Vagina (tissue), 2 donors: ENCODE data around the gene AATK. TPM values are rescaled to one million over a fixed set of nuclear protein-coding genes. Genes with fewer than 3 reads are reported as not detected.

Experiments used
- DNase-seq, 2 donors: peaks; one replicate each; pipeline ENCODE4 v3.0.0-alpha.2; 2017; ENCODE audit errors: extremely low spot score in 2 of 2
- H3K27ac ChIP-seq: fragments of 200-600 bp; sonication (generic); one replicate; pipeline ENCODE4 v1.5.1; 2019
- H3K27me3 ChIP-seq: fragments of 200-600 bp; sonication (generic); one replicate; pipeline ENCODE4 v1.5.1; 2019
- H3K36me3 ChIP-seq, 2 donors: fragments of 200-600 bp; sonication (generic); one replicate each; pipeline ENCODE4 v1.5.1; 2017 to 2019
- H3K4me1 ChIP-seq: fragments of 200-600 bp; sonication (generic); one replicate; pipeline ENCODE4 v1.5.1; 2019
- H3K4me3 ChIP-seq, 2 donors: fragments of 200-600 bp; sonication (generic); 1 replicate in 1 of 2; 2 replicates in 1 of 2; pipeline ENCODE4 v1.5.1; 2016 to 2019
- H3K9me3 ChIP-seq: fragments of 200-600 bp; sonication (generic); one replicate; pipeline ENCODE4 v1.5.1; 2019
- POLR2A ChIP-seq, 2 donors: fragments of 450-650 bp; IDR thresholded peaks; one replicate each; pipeline ENCODE4 v1.6.1; 2017; ENCODE audit warnings: antibody characterized with exemption in 2 of 2, mild to moderate bottlenecking in 2 of 2, moderate library complexity in 2 of 2
- POLR2AphosphoS5 ChIP-seq, 2 donors: sonication (generic); formaldehyde crosslinking; IDR thresholded peaks; one replicate each; pipeline ENCODE4 v1.9.0; 2017; ENCODE audit warnings: antibody characterized with exemption in 2 of 2, mild to moderate bottlenecking in 2 of 2, low read depth in 1 of 2; ENCODE audit not compliant: insufficient read depth in 1 of 2
- intact Hi-C: fragments of 100-400 bp; cut with DNase I; formaldehyde crosslinking; loops from one replicate; pipeline ENCODE4 v1.15.1; 2023
- total RNA-seq: library from RNA; depleted of rRNA; stranded (reverse); fragments of >200 nt; gene quantifications from one replicate; pipeline ENCODE4 v1.2.3, GENCODE V29; 2016
- TF ChIP-seq, protein P1 (sequence below), 3 experiments: fragments of 450-650 bp in 2 of 3; fragments of 200-600 bp in 1 of 3; sonication (generic) in 1 of 3; IDR thresholded peaks; one replicate each; pipeline ENCODE4 v1.5.1; 2017 to 2019; ENCODE audit warnings: antibody characterized with exemption in 3 of 3, mild to moderate bottlenecking in 2 of 3, moderate library complexity in 2 of 3

The AATK gene
- total RNA-seq, 1 donor from 2014 or later = 6.4 TPM

DNA sequence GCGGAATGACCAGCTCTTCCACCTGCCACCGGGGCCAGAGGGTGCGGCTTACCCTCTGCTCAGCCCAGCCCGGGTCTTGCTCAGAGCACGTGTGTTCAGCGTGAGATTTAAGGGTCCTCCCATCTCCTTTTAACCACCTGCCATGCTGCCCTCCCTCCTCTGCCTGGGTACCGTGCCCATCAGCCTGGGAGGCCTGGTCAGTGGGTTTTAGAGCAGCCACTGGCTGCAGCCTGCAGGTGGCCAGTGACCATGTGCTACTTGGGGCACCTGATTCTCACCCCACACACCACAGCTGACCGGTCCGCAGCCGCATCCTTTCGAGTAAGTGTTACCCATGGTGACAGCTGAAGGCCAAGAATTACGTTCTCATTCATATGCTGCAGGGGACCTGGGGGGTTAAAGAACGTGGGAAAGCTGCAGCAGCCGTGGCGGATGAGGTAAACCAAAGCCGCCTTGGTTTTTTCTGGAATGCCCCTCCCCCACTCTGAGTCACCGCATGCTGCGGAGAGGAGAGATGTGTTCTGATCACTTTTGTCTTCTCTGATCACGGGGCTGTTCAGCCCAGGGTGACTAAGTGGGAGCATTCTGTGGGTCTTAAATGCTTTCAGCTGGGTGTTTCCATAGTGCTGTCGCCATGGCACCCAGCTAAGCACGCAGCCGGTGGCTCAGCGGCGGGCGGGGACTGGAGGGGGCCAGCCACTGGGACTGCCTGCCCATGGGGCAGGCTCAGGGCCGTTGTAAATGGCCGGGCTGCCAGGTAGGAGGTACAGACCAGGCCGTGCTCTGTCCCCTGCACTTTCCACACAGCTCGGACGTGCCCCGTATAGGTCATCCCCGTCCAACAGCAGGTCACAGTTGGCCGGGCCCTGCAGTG, 71.3 kb downstream of the AATK start:
- intact Hi-C loops = no loop called here
- Histone ChIP-seq H3K4me1 (peaks cover 84% of the 10 kb centered on the region), H3K4me3 (peak overlapping the region in 1 of 2 donors; percentile 10)

DNA sequence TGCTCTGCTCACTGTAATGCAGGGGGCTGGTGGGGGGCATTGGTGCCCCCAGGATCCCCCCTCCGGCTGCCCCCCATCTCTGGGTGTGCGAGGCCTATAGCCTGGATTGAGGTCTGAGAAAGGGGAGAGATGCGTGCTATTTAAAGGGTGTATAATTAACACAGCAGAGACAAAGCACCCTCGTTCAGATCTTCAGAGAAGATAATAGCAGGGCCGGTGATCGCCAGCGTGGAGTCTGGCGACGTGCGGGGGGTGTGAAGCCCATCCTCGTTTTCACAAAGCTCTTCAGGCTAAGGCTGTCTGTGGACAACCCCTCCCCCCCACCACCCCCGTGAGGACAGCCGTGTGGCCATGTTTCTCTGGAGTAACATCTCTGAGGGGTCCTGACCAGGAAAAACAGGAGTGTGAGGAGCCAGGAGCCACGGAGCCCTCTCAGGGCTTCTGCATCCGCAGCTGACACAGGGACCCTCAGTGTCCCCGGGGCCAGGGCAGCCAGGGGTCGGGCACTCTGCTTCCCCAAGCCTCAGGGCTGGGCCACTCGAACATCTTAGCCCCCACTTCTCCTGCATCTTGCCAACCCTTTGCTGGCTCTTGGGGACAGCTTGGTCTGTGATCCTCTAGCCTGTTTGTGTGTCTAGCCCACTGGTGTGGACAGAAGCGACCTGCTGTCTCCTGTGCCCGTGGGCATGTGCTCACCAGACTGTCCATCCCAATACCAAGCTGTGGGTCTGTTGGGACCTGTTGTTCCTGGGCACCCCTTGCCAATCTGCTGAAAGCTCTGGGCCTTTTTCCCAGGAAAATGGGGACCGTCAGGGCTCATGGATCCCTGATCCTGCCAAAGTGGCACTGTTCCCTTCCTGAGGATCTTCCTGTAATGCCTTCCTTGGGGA, 72.2 kb downstream of the AATK start:
- Histone ChIP-seq H3K36me3 (no peaks in the 10 kb centered on the region), H3K4me3 (no peak overlapping the region), H3K9me3 (no peaks in the 10 kb centered on the region), H3K27me3 (no peaks in the 10 kb centered on the region), H3K27ac (peak overlapping the region; percentile 94), H3K4me1 (peaks cover 90% of the 10 kb centered on the region)
- intact Hi-C loops = no loop called here
- no peak for TF ChIP-seq POLR2AphosphoS5 (IDR thresholded peaks at IDR 0.05; ENCODE audit: insufficient read depth in 1 of 2, low read depth in 1 of 2)
- TF ChIP-seq, protein P1, sequence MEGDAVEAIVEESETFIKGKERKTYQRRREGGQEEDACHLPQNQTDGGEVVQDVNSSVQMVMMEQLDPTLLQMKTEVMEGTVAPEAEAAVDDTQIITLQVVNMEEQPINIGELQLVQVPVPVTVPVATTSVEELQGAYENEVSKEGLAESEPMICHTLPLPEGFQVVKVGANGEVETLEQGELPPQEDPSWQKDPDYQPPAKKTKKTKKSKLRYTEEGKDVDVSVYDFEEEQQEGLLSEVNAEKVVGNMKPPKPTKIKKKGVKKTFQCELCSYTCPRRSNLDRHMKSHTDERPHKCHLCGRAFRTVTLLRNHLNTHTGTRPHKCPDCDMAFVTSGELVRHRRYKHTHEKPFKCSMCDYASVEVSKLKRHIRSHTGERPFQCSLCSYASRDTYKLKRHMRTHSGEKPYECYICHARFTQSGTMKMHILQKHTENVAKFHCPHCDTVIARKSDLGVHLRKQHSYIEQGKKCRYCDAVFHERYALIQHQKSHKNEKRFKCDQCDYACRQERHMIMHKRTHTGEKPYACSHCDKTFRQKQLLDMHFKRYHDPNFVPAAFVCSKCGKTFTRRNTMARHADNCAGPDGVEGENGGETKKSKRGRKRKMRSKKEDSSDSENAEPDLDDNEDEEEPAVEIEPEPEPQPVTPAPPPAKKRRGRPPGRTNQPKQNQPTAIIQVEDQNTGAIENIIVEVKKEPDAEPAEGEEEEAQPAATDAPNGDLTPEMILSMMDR (IDR thresholded peaks at IDR 0.05) = no peak
- TF ChIP-seq POLR2A (IDR thresholded peaks at IDR 0.05) = no peak
- DNase-seq = no peak

More for the DNA sequence above, 71.3 kb downstream of the AATK start:
- Histone ChIP-seq H3K27me3 (no peaks in the 10 kb centered on the region), H3K36me3 (peaks cover 0 to 2% of the 10 kb centered on the region in 2 donors), H3K9me3 (no peaks in the 10 kb centered on the region), H3K27ac (peak overlapping the region; percentile 94)
- TF ChIP-seq, protein P1 (IDR thresholded peaks at IDR 0.05) = peak in 1 of 3 experiments; percentile 5
- TF ChIP-seq POLR2AphosphoS5 (IDR thresholded peaks at IDR 0.05; ENCODE audit: insufficient read depth in 1 of 2, low read depth in 1 of 2) (peak; percentile 84 to 97), POLR2A (IDR thresholded peaks at IDR 0.05) (no peak)
- DNase-seq = peak in 1 of 2 donors; percentile 97

- Histone ChIP-seq H3K36me3 (peaks cover 0 to 4% of the 10 kb centered on the region in 2 donors), H3K4me3 (no peak overlapping the region), H3K27ac (peak overlapping the region; percentile 94), H3K27me3 (no peaks in the 10 kb centered on the region), H3K4me1 (peaks cover 82% of the 10 kb centered on the region), H3K9me3 (no peaks in the 10 kb centered on the region)
- no peak for DNase-seq
- TF ChIP-seq, protein P1 (IDR thresholded peaks at IDR 0.05) = no peak
- TF ChIP-seq POLR2A (IDR thresholded peaks at IDR 0.05) = no peak
- intact Hi-C loops = no loop called here
Measured at GRCh38 chr17:81092518-81093095, 73.4 kb downstream of the AATK start.

DNA sequence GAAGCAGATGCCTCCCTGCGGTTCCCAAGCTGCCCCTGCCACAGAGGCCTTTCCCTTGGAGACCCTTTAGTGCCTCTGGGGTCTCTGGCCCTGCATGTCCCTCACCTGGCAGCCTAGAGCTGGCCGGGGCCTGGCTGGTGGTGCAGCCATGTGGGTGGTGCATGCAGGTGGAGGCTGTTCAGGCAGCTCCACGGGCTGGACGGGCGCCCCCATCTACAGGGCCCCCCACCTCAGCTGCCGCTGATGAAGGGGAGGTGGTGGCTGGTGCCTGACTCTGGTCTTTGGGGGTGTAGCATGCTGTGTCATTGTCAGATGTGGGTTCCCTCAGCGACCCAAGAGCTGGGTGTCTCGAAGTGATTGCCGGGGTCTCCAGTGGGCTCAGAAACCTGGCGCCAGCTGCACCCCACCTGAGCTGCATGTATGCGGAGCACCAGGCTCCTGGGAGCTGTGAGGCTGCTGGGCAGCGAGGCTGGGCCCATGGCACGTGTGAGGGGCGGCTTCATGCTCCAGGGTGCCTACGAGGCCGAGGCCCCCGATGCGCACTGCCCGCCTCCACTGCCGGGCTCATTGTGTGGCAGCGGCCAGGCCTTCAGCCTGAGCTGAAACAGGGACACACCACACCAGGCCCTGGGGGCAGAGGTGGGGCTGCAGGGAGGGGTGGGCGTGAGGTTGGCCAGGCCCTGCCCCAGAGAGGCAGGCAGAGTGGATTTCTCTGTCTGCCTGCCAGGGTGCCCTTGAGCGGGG, 74.1 kb downstream of the AATK start:
- Histone ChIP-seq H3K4me1 (peaks cover 82% of the 10 kb centered on the region), H3K27ac (peak overlapping the region; percentile 94), H3K4me3 (no peak overlapping the region), H3K36me3 (peaks cover 0 to 11% of the 10 kb centered on the region in 2 donors), H3K27me3 (no peaks in the 10 kb centered on the region), H3K9me3 (no peaks in the 10 kb centered on the region)
- DNase-seq = no peak
- no peak for TF ChIP-seq POLR2AphosphoS5 (IDR thresholded peaks at IDR 0.05; ENCODE audit: insufficient read depth in 1 of 2, low read depth in 1 of 2)
- TF ChIP-seq POLR2A (IDR thresholded peaks at IDR 0.05) = no peak
- TF ChIP-seq, protein P1 (IDR thresholded peaks at IDR 0.05) = no peak
- intact Hi-C loops = no loop called here
